SU-DHL-6 (cell line): ENCODE results near the gene TBL2.

Experiments
- EZH2phosphoT487 ChIP-seq: fragments of 200-600 bp; sonication (generic), shearing (Covaris generic); conservative IDR thresholded peaks from 2 replicates; pipeline ENCODE4 v1.6.1; 2018; ENCODE audit warnings: mild to moderate bottlenecking, antibody characterized with exemption, low read length, moderate library complexity, mixed read lengths
- TF ChIP-seq, protein P1 (sequence below): fragments of 200-600 bp; sonication (generic); IDR thresholded peaks from one replicate; pipeline ENCODE4 v1.5.1; 2017; ENCODE audit warnings: antibody characterized with exemption, mild to moderate bottlenecking, low read length, moderate library complexity; ENCODE audit not compliant: insufficient read depth, poor library complexity, severe bottlenecking

DNA sequence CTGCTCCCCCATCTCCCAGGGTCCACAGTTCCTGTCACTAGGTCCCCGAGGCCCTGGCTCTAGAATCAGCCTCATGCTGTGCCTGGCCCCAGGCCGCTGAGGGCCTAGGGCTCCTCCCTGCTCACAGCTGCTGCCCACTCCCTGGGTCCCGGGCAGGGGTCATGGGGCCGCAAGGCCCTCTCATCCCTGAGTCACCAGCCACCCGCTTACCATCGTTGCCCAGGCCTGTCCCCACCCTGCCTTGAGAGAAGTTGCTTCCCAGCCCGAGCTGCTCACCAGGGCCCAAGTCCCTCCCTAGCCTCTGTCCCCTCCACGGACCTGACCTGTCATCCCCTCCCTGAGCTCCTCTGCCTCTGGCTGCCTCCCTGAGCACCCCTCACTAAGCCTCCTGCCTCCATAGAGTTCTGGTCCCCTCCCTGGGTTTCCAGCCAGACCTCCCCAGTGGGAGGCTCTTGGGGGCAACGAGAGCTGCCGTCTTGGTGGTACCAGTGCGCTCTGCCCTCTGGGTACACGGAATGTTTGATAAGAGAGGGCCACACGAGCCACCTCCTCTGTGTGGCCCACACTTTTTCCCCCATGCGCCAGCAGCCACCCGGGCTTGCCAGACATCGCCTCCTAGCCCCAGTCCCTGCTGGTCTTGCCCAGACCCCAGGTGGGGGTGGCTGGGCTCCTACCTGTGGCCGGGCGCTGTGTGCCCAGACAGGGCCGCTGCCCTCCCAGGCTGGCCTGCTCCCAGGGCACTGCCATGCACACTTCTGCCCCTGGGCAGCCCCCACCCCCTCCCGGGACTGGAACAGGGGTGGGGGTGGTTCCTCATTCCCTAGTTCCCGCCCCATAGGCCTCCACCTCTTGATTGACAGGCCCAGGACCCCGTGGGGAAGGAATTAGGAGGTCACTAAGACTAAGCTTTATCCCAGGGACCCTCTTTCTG, 24.6 kb upstream of the TBL2 start:
- TF ChIP-seq, protein P1, sequence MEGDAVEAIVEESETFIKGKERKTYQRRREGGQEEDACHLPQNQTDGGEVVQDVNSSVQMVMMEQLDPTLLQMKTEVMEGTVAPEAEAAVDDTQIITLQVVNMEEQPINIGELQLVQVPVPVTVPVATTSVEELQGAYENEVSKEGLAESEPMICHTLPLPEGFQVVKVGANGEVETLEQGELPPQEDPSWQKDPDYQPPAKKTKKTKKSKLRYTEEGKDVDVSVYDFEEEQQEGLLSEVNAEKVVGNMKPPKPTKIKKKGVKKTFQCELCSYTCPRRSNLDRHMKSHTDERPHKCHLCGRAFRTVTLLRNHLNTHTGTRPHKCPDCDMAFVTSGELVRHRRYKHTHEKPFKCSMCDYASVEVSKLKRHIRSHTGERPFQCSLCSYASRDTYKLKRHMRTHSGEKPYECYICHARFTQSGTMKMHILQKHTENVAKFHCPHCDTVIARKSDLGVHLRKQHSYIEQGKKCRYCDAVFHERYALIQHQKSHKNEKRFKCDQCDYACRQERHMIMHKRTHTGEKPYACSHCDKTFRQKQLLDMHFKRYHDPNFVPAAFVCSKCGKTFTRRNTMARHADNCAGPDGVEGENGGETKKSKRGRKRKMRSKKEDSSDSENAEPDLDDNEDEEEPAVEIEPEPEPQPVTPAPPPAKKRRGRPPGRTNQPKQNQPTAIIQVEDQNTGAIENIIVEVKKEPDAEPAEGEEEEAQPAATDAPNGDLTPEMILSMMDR, result no peak
- no peak for TF ChIP-seq EZH2phosphoT487
